Kasumi-1 (cell line): ENCODE data around the gene AKAP13.

Experiments used
- DNase-seq, 2 experiments: peaks; one replicate each; lab custom pipeline; 2025; lab: John Stamatoyannopoulos, UW

AKAP13 gene

DNA sequence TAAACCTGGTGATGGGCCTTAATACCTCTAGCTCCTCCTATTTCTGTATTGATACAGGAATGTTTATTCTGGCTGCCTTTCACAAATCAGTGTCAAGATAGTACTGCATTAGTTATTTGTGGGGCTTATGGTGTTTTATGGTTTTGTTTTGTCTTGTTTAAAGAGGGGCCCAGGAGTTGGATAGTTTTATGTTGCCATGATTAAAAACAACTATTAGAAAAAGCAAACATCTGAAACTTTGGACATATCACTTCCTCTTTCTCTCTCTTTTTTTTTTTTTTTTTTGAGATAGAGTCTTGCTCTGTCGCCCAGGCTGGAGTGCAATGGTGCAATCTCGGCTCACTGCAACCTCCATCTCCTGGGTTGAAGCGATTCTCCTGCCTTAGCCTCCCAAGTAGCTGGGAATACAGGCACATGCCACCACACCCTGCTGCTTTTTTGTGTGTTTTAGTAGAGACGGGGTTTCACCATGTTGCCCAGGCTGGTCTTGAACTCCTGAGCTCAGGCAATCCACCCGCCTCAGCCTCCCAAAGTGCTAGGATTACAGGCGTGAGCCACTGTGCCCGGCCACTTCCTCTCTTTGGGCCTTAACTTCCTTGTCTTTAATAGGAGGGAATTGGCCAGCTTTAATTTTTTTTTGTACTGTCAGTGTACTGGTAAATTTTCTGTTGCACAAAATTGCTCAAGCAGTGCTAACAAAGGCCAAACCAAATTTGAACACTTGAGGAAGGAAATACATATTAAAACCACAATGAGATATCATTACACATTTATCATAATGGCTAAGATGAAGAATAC is 155.3 kb downstream of the AKAP13 start:
- peak; percentile 31 to 51 for DNase-seq

DNA sequence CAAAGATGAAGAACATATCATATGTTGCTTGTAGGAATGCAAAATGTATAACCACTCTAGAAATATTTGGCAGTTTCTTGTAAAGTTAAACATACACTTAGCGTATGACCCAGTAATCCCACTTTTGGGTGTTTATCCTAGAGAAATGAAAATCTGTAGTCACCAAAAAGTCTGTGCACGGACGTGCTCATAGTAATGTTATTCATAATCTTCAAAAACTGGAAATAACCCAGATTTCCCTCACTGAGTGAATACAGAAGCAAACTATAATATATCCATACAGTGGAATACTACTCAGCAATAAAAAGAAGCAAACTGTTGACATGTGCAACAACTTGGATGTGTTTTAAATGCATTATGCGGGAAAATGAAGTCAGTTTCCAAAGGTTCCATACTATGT is 155.9 kb downstream of the AKAP13 start:
- no peak for DNase-seq

DNA sequence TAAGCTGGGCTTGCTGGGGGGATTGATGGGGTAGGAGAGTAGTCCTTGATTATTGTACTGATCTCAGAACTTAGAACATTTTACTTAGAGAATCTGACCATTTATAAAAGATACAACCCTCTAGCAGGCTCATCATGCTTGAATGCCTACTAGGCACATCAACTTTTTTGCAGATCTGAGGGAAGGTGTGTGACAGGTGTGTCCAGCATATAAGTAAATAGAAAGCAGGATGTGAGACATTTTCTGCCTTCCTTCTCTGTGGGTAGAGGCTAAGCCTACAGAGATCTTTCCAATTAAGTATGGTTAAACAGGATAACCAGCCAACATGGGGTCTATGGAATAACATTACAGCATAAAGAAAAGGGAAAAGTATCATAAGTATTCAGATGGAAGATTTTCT is 159.1 kb downstream of the AKAP13 start:
- DNase-seq = no peak

- no peak for DNase-seq
Observed at GRCh38 chr15:85540085-85540797, 159.8 kb downstream of the AKAP13 start.

DNA sequence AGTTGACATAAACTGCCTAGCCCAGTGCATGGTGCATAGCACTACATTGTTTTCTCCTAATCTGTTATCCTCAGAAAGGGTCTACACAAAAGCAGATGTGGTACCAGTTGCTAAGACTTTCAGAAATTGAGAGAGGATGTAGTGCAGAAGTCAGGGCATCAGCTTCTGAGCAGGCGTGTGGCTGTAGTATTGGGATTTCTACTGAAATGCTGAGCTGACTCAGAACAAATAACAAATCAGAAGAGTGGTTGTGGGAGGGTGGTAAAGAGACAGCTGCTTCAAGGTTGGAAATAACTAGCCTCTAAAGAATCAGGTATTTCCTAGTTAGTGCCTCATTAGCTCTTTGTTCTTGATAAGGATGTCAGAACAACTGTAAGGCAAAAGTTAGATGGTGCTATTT is 161.3 kb downstream of the AKAP13 start:
- DNase-seq = no peak

DNA sequence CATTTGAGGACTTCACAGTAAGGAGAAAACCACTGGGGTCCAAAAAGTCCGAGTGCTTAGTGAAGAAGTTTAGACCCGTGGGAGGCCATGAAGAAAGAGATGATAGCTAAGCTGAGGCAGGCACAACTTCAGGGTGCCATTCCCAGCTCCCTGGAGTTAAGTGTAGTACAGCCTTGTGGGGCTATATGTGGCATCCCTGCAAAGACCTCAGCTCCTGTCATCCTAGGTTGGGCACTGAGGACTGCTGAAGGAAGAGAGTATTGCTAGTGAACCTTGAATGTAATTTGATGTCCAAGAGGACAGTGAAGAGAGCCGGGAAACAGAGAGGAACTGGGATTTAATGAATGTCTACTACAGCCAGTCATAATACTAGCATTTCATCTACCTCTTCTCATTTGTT is 162.1 kb downstream of the AKAP13 start:
- no peak for DNase-seq

DNA sequence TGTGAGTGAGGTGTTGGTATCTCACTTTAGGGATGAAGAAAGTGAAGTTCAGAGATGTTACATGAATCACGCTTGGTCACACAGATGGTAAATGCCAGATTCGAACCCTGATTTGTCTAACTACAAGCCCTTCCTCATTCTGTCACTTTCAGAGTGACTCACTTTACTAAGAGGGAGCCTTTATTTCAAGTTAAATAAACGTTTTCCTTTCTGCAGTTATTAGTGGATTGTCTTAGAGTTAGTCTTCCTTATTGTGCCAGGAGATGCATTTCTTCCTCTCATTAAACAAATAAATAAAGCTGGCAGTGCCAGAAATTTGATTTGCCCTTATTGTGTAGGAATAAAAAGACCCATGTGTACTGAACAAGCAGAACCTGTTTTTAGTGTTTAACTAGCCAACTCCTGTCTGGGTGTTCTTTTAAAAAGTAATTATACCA is 162.5 kb downstream of the AKAP13 start:
- DNase-seq = no peak

DNA sequence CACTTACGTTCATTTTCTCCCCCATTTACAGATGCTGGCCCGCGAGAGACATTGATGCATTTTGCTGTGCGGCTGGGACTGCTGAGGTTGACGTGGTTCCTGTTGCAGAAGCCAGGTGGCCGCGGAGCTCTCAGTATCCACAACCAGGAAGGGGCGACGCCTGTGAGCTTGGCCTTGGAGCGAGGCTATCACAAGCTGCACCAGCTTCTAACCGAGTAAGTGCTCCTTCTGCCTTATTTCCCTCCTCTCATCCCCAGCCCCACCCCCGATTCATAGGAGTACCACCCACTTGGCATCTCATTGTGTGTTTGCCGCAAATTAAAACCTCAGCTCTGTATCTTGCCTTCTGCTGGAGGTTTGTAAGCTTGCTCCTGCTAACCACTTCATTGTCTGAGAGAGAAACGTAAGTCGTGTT is 163.3 kb downstream of the AKAP13 start:
- DNase-seq = no peak

- peak; percentile 36 to 38 for DNase-seq
Observed at GRCh38 chr15:85545185-85545584, 164.8 kb downstream of the AKAP13 start.

GRCh38 chr15:85545752-85546151 is 165.3 kb downstream of the AKAP13 start:
- DNase-seq = peak; percentile 60 to 69

- no peak for DNase-seq
Observed at GRCh38 chr15:85547386-85547785, 167.0 kb downstream of the AKAP13 start.

GRCh38 chr15:85550283-85550682 is 169.9 kb downstream of the AKAP13 start:
- no peak for DNase-seq

DNA sequence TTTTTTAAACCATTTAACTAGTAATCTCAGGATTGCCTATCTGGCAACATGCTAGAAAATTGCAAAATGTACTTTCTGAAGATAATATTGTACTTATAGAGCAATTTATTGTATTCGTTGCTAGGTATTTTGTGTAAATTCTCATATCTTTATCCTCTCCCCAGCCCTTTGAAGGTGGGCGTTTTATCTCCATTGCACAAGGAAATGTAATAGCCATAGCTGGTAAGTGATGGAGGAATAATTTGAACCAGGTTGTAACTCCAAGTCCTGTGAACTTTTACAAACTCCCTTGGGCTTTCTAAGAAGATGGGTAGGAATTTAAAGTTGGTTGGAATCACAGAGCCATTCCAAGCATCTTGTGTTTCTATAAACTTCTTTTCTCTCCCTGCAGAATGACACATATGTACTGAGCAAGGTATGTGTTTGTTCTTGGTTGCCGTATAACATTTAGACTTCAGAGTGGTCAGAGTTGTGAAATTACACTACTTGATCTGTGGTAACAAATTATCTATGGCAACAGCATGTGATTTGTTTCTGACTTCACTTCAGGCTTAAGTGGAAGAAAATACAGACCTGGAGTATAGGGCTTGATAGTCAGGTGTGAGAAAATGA is 170.9 kb downstream of the AKAP13 start:
- no peak for DNase-seq

GRCh38 chr15:85554852-85555521 is 174.6 kb downstream of the AKAP13 start:
- peak; percentile 87 to 88 for DNase-seq

DNA sequence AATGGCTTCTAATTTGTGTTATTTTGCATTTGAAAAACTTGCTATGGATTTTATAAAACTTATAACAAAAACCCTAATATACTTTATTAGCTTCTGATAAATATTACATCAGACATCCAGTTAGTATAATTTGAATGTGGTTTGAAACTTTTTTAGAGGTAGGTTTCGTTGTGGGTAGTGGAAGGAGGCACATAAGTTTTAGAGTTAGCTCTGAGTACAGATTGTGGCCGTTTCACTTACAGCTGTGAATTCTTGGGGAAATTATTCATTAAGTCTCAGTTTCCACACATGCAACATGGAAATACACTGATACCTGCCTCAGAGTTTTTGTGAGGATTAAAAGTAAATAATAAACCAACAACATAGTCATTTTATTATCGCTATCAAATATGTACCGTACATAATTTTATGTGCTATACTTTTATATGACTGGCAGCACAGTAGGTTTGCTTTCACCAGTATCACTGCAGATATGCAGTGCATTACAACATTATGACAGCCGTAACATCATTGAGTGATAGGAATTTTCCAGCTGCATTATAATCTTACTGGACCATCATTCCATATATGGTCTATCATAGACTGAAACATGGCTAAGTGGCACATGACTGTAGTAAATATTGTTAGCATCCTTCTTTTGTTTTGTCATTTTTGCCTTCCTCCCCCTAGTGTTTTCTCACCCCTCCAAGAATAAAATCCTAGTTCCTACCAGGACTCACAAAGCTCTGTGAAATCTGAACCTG is 175.6 kb downstream of the AKAP13 start:
- no peak for DNase-seq

- DNase-seq = no peak
Observed at GRCh38 chr15:85556618-85556895, 176.2 kb downstream of the AKAP13 start.

DNA sequence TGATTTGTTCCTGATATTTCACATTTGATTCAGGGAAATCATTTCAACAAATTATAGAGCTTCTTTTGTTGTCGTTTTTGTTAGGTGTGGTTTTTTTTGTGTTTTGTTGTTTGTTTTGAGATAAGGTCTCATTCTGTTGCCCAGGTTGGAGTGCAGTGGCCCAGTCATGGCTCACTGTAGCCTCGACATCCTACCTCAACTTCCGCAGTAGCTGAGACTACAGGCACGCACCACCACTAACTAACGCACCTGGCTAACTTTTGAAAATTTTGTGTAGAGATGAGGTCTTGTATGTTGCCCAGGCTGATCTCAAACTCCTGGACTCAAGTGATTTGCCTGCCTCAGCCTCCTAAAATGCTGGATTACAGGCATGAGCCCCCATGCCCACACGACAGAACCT is 177.0 kb downstream of the AKAP13 start:
- no peak for DNase-seq

DNA sequence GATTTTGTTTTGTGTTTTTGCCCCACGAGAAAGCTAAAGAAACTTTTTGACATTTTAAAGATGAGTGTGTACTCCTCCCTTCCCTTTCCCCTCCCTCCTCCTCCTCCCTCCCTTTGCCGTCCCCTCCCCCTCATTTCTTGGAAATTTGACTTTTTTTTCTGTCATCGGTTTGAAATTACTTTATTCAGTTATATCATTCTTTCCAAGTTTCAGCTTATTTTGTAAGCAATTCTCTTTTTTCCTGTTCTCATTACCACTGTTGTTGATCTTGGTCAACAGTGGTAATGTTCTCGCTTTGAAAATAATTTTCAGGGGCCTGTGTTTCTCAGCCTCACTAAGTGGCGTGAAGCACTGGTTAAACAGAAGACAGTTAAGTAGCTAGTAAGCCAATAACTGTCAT is 178.4 kb downstream of the AKAP13 start:
- DNase-seq = no peak

DNA sequence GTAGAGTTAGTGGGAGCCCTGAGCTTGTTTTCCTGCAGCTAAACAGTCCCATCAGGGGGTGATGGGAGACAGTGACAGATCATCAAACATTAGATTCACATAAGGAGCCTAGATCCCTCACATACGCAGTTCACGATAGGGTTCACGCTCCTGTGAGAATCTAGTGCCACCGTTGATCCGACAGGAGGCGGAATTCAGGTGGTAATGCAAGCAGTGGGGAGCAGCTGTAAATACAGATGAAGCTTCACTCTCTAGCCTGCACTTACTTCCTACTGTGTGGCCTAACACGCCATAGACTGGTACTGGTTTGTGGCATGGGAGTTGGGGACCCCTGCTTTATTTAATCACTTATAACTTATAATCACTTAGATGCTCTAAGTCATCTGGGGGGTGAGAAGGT is 179.1 kb downstream of the AKAP13 start:
- DNase-seq = no peak

DNA sequence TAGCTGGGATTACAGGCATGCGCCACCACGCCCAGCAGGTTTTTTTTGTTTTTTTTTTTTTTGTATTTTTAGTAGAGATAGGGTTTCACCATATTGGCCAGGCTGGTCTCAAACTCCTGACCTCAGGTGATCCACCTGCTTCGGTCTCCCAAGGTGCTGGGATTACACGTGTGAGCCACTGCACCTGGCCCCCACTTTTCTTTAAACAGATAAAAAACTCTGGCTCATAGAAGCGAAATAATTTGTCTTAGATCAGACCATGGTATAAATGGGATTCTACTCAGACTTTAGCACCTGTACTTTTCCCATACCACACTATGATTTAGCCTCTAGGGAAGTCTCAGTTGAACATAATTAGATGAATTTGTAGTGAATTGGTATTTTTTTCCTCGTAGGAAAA is 182.4 kb downstream of the AKAP13 start:
- no peak for DNase-seq

- DNase-seq = no peak
Observed at GRCh38 chr15:85563328-85563727, 182.9 kb downstream of the AKAP13 start.

GRCh38 chr15:85563731-85564130 is 183.3 kb downstream of the AKAP13 start:
- no peak for DNase-seq
